NCI-H128 (cell line): ENCODE results near the gene PPFIA4.

ENCODE experiments used
- DNase-seq: peaks from one replicate; lab custom pipeline; 2025; ENCODE audit not compliant: unreplicated experiment; lab: John Stamatoyannopoulos, UW

The PPFIA4 gene

GRCh38 chr1:203039609-203040512, 13.6 kb downstream of the PPFIA4 start:
- no peak for DNase-seq

- DNase-seq, result no peak
Observed at GRCh38 chr1:203040513-203041275, 14.4 kb downstream of the PPFIA4 start.

- DNase-seq, result no peak
Observed at GRCh38 chr1:203041351-203041932, 15.2 kb downstream of the PPFIA4 start.

- no peak for DNase-seq
Observed at GRCh38 chr1:203043830-203044545, 17.7 kb downstream of the PPFIA4 start.

- DNase-seq, result no peak
Observed at GRCh38 chr1:203044546-203045250, 18.4 kb downstream of the PPFIA4 start.

GRCh38 chr1:203045336-203045735, 19.0 kb downstream of the PPFIA4 start:
- no peak for DNase-seq

- DNase-seq, result no peak
Observed at GRCh38 chr1:203045821-203046594, 19.7 kb downstream of the PPFIA4 start.

- DNase-seq, result no peak
Observed at GRCh38 chr1:203046984-203047630, 20.8 kb downstream of the PPFIA4 start.

- no peak for DNase-seq
Observed at GRCh38 chr1:203048086-203048485, 21.8 kb downstream of the PPFIA4 start.

- DNase-seq, result no peak
Observed at GRCh38 chr1:203048555-203049051, 22.3 kb downstream of the PPFIA4 start.

GRCh38 chr1:203049077-203049476, 22.8 kb downstream of the PPFIA4 start:
- no peak for DNase-seq

- no peak for DNase-seq
Observed at GRCh38 chr1:203049576-203050180, 23.4 kb downstream of the PPFIA4 start.

GRCh38 chr1:203050826-203051225, 24.5 kb downstream of the PPFIA4 start:
- no peak for DNase-seq

GRCh38 chr1:203051841-203052324, 25.6 kb downstream of the PPFIA4 start:
- DNase-seq, result peak; percentile 69

GRCh38 chr1:203052601-203053000, 26.3 kb downstream of the PPFIA4 start:
- no peak for DNase-seq

GRCh38 chr1:203054184-203054583, 27.9 kb downstream of the PPFIA4 start:
- no peak for DNase-seq

- no peak for DNase-seq
Observed at GRCh38 chr1:203054642-203055041, 28.4 kb downstream of the PPFIA4 start.

- DNase-seq, result no peak
Observed at GRCh38 chr1:203055161-203055799, 29.0 kb downstream of the PPFIA4 start.
